Stimulated activated naive CD8-positive, alpha-beta T cell treated with anti-CD3 and anti-CD28 coated beads, Interleukin-15, Interleukin-2, amounts not matched to agents 100 ng/mL and 50 ng/mL, for 24 hours (primary cell): Measurements from ENCODE around the gene ADAMTS17.

Experiments
- H3K27ac Mint-ChIP-seq: one replicate; pipeline ENCODE4 v1.8.0; 2021; ENCODE audit warnings: mild to moderate bottlenecking, mixed read lengths
- H3K27me3 Mint-ChIP-seq: one replicate; pipeline ENCODE4 v1.8.0; 2021; ENCODE audit warnings: mixed read lengths
- H3K36me3 Mint-ChIP-seq: one replicate; pipeline ENCODE4 v1.8.0; 2021; ENCODE audit warnings: low read depth, mixed read lengths
- H3K4me1 Mint-ChIP-seq: one replicate; pipeline ENCODE4 v1.8.0; 2021; ENCODE audit warnings: low read depth, mixed read lengths
- H3K4me3 Mint-ChIP-seq: one replicate; pipeline ENCODE4 v1.8.0; 2021; ENCODE audit warnings: mild to moderate bottlenecking, mixed read lengths
- H3K9me3 Mint-ChIP-seq: one replicate; pipeline ENCODE4 v1.8.0; 2021; ENCODE audit warnings: mixed read lengths

The ADAMTS17 gene

DNA sequence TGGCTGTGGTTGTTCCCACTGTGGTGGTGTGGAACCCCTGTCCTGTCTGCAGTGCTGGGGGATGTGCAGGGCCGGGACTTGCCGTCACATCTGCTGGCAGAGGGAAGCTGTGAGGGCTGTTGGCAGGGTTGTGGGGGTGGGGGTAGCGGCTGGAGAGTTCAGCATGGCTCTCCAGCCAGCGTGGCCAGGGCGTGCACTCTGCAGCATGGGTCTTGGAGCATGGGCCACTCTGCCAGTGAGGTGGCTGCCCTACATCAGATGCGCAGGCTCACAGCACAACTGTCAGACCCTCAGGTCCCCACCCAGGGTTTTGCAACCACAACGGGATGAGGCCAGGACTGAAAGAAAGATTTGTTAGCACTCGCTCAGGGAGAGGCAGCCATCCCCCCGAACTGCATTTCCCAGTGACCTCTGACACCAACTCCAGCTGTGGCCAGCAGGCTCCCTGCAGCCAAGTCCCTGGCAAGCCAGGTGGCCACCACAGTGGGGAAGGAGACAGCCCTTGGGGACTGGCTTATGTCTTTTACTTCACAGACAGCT, 370.8 kb downstream of the ADAMTS17 start:
- H3K27me3 Mint-ChIP-seq, result no peaks in the 10 kb centered on the region
- H3K27ac Mint-ChIP-seq, result no peak overlapping the region
- H3K9me3 Mint-ChIP-seq, result no peaks in the 10 kb centered on the region
- no peaks in the 10 kb centered on the region for H3K4me1 Mint-ChIP-seq
- H3K36me3 Mint-ChIP-seq, result no peaks in the 10 kb centered on the region
- no peak overlapping the region for H3K4me3 Mint-ChIP-seq

DNA sequence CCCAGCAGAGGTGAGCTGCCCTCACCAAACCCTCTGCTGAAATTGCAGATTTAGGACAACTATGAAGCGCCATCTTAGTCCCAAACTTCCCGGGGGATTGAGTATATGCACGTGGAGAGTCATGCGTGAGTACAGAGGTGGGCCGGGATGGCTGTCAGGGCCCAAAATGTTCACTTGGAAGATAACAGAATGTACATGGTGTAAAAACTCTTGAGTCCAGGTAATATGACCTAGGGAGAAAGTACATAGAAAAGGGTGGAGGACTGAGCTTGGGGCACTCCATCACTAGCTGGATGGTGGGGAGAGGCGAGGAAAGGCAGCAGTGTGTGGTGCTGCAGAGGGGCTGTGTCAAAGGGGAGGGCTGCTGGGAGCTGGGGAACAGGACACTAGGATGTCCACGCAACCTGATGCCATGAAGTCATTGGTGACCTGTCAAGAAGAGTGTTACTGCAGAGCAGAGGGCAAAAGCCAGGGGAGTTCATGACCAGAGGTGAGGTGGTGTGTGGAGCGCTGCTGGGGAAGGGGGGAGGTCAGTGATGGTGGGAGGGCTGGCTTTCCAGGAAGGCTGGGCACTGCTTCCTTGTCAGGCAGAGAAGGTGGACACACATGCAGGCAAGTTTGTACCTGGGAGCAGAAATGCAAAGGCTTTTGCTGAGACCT, 372.4 kb downstream of the ADAMTS17 start:
- no peak overlapping the region for H3K4me3 Mint-ChIP-seq
- H3K4me1 Mint-ChIP-seq, result no peaks in the 10 kb centered on the region
- no peaks in the 10 kb centered on the region for H3K36me3 Mint-ChIP-seq
- H3K27me3 Mint-ChIP-seq, result no peaks in the 10 kb centered on the region
- H3K9me3 Mint-ChIP-seq, result no peaks in the 10 kb centered on the region
- H3K27ac Mint-ChIP-seq, result no peak overlapping the region

DNA sequence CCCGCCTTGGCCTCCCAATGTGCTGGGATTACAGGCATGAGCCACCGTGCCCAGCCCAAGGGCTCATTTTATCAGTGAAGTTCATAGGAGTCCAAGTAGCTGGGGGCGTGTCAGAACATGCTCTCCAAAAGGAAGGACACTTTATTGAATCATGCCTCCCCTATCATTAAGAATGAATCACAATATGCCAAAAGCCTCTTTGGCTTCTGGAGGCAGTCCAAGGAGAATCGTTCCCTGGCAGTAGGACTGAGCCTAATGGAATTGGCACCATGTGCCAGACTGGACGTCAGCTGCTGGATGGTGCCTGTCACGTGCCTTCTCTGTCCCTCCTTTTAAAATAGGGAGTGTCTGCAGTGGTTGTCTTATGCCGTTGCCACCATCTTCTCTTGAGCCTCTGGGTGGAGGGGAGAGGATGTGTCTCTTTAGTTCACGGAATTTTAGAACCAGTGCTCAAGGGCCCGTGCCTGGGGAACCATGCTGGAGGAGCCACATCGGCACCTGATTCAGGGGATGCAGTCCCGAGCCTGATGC, 373.9 kb downstream of the ADAMTS17 start:
- H3K4me1 Mint-ChIP-seq, result no peaks in the 10 kb centered on the region
- H3K9me3 Mint-ChIP-seq, result no peaks in the 10 kb centered on the region
- no peak overlapping the region for H3K27ac Mint-ChIP-seq
- no peaks in the 10 kb centered on the region for H3K36me3 Mint-ChIP-seq
- no peaks in the 10 kb centered on the region for H3K27me3 Mint-ChIP-seq
- no peak overlapping the region for H3K4me3 Mint-ChIP-seq

DNA sequence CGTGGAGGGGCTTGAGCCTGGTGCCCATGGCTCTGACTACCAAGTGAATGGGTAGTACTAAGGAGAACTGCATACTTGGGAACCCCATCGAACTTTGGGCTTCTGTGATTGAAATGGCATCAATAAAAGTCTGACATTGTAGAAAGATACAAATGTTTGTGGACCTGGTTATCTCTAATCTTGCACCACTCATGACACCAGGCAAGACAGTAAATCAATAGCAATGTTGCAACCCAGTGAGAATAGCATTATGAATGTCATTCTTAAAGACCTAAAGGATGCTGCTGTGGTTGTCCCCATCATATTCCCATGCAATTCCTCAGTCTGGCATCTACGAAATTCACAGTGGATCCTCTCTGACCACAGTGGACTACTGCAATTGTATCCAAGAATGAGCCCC, 375.0 kb downstream of the ADAMTS17 start:
- H3K36me3 Mint-ChIP-seq, result no peaks in the 10 kb centered on the region
- H3K4me1 Mint-ChIP-seq, result no peaks in the 10 kb centered on the region
- no peak overlapping the region for H3K27ac Mint-ChIP-seq
- H3K9me3 Mint-ChIP-seq, result no peaks in the 10 kb centered on the region
- H3K4me3 Mint-ChIP-seq, result no peak overlapping the region
- no peaks in the 10 kb centered on the region for H3K27me3 Mint-ChIP-seq

DNA sequence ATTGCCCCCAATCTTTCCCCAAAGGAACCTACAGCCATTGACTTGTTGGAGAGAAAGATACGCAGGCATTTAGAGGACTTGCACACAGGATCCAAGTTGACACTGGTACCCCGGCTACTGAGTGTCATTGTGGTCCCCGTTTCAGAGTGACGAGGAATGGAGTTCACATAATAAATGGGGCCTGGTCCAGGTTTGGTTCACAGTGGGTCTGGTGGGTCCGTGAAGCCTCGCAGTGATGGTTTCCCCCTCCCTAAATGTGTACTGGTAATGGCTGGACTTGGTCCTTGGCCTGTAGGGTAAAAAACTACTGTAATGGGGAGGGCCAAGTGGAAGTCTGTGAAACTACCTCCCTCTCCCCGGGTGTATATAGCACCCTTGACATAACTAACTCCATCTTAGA, 376.4 kb downstream of the ADAMTS17 start:
- Mint-ChIP-seq H3K4me3 (no peak overlapping the region), H3K9me3 (no peaks in the 10 kb centered on the region), H3K27me3 (no peaks in the 10 kb centered on the region), H3K36me3 (no peaks in the 10 kb centered on the region), H3K27ac (no peak overlapping the region), H3K4me1 (no peaks in the 10 kb centered on the region)

DNA sequence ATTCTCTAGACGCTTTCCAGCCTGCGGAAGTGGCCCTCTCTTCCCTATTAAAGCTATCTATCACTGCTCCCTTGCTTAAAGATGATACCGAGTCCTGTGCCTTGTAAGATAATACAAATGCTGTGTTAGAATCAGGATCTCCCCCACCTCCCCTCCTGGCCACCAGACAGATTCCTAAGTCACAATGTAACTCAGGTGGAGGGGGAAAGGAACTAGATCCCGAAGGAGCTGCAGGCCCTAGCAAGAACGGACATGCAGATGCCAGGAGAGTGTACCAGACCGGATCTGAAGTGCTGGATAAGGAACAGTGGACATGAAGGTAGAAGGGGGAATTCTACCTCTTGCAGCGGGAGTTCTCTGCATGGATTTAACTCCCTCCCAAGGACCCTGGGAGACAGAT, 377.8 kb downstream of the ADAMTS17 start:
- no peaks in the 10 kb centered on the region for H3K27me3 Mint-ChIP-seq
- H3K4me1 Mint-ChIP-seq, result no peaks in the 10 kb centered on the region
- H3K27ac Mint-ChIP-seq, result no peak overlapping the region
- H3K9me3 Mint-ChIP-seq, result no peaks in the 10 kb centered on the region
- H3K36me3 Mint-ChIP-seq, result no peaks in the 10 kb centered on the region
- no peak overlapping the region for H3K4me3 Mint-ChIP-seq

DNA sequence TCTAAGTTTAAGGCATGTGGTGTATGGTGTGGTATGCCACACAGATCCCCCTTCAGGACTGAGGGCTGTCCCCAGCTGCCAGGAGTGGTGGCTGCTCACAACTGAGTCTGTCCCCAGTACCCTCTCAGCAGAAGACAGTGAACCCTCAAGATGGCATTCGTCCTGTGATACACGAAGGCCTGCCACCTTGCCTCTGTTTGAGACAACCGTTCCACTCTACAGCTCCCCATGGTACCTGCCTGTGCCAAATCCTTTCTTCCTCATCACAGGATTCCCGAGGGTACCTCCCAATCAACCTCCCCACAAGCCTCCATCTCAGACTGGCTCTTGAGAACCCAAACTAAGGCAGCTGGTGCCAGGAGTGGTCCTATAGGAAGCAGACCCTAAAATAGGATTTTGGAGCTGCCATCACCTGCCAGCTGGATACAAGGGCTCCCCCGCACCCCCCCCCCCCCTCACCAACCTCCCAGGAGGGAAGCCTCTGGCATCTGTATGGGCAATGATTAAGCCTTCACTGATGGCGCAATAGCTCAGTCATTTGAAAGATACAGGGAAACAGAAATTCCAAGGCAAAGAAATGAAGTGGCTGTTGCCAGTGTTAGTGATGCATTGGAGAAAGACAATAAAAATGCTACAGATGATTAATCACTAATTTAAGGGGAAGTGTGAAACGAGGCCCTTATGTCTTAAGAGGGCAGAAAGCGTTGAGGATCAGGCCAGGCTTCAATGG, 378.5 kb downstream of the ADAMTS17 start:
- Mint-ChIP-seq H3K4me1 (peaks cover 3% of the 10 kb centered on the region), H3K4me3 (no peak overlapping the region), H3K36me3 (no peaks in the 10 kb centered on the region), H3K9me3 (no peaks in the 10 kb centered on the region), H3K27ac (no peak overlapping the region), H3K27me3 (peaks cover 2% of the 10 kb centered on the region)

DNA sequence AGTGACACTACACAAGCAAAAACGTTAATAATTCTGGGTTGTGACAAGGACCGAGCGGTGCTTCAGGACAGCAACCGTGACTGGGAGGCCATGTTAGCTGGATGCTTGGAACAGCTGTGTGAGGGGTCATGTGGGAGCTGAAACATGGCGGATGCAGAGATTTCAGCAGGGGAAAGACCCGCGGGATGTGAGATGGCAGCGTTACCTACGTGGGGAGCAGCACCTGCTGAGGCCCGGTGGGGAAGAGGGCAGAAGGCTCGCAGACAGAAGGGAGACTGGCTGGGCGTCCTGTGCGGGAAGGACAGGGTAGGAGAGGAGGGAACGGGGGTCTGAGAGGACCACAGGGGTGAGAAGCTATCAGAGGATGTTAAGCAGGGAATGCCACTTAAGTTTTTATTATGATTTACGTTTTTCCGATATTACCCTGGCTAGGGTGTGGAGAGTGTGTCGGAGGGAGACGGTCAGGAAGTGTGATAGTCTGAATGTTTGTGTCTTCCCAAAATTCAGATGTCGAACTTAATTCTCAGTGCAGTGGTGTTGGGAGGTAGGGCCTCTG, 379.7 kb downstream of the ADAMTS17 start:
- Mint-ChIP-seq H3K9me3 (no peaks in the 10 kb centered on the region), H3K4me1 (peaks cover 5% of the 10 kb centered on the region), H3K4me3 (no peak overlapping the region), H3K27ac (no peak overlapping the region), H3K27me3 (peaks cover 5% of the 10 kb centered on the region), H3K36me3 (no peaks in the 10 kb centered on the region)

DNA sequence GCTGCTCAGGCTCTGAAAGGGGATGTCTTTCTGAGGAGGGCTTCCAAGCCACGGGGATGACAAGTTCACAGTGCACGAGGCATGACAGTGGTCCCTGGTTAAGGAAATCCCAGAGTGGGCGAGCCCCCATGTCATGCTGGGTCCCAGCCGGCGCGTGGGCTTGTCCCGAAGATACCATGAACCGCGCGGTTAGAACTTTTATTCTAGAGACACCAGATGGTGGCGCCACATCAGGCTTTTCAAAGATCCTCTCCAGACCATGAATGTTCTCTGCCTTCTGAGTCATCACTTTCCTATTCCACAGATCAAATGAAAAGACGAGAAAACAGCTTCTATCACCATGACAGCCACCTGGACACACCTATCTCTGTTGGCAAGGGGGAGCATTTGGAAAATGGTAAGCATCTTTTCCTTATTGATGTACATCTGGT, 380.7 kb downstream of the ADAMTS17 start:
- Mint-ChIP-seq H3K27ac (no peak overlapping the region), H3K27me3 (peaks cover 5% of the 10 kb centered on the region), H3K4me1 (peaks cover 5% of the 10 kb centered on the region), H3K4me3 (no peak overlapping the region), H3K9me3 (no peaks in the 10 kb centered on the region), H3K36me3 (no peaks in the 10 kb centered on the region)

DNA sequence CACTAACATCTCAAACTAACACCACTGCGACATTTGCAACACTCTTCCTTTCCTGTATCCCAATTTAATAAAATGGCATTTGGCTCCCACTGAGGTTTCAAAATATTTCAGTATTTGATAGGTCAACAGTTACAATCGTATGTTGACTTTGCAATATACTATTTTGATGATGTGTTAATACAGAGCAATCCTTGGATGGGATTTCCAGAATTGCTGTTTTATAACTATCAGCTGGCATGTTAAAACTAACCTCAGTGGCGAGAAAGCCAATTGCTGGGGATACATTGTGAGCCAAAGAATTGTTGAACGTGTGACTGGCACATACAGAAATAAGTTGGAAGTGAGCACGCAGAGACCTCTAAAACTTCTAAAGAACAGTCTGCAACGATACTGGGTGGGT, 382.4 kb downstream of the ADAMTS17 start:
- Mint-ChIP-seq H3K4me1 (peaks cover 5% of the 10 kb centered on the region), H3K9me3 (no peaks in the 10 kb centered on the region), H3K27ac (no peak overlapping the region), H3K36me3 (no peaks in the 10 kb centered on the region), H3K27me3 (peaks cover 5% of the 10 kb centered on the region), H3K4me3 (no peak overlapping the region)

DNA sequence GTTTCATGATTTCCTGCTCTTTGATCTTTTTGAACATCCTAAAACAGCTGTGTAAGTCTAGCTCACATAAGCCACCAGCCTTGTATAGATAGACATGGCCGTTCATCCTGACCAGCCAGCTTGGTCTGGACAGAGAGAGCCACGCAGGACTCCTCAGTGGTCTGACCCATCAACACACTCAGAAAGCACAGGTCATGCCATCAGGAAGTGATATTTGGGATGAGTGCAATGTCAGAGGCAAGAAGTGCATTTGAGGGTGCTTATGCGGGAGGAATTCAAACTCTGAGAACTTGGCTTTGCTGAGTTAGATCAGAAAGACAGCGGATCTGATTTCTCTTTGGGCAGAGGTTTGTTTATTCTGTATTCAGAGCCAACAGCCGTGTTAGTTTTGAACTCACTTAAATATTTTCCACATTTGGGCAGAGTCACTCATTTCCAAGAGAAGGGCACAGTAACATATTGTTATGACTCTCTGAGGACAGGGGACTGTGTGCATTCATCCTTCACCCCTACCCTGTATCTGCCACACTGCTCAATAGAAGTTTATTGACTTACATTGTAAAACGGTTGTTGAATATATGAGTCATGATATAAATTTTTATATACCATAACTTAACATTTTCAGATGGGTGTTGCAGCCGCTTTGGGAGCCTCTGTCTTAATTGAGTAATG, 383.2 kb downstream of the ADAMTS17 start:
- Mint-ChIP-seq H3K27me3 (peaks cover 5% of the 10 kb centered on the region), H3K9me3 (no peaks in the 10 kb centered on the region), H3K4me1 (peaks cover 5% of the 10 kb centered on the region), H3K27ac (no peak overlapping the region), H3K4me3 (no peak overlapping the region), H3K36me3 (no peaks in the 10 kb centered on the region)

DNA sequence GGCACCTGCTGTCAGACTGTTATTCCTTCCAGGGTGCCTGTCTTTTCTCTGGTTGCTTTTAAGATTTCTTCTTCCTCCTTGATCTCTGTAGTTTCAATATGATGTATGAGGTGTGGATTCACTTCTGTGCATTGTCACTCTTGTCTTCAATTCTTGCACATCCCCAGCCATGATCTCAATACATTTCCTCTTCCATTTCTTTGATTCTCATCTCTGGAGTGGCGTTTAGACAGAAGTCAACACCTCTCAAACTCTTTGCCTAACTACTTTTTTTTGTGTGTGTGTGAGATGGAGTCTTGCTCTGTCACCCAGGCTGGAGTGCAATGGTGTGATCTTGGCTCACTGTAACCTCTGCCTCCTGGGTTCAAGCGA, 384.1 kb downstream of the ADAMTS17 start:
- no peaks in the 10 kb centered on the region for H3K36me3 Mint-ChIP-seq

DNA sequence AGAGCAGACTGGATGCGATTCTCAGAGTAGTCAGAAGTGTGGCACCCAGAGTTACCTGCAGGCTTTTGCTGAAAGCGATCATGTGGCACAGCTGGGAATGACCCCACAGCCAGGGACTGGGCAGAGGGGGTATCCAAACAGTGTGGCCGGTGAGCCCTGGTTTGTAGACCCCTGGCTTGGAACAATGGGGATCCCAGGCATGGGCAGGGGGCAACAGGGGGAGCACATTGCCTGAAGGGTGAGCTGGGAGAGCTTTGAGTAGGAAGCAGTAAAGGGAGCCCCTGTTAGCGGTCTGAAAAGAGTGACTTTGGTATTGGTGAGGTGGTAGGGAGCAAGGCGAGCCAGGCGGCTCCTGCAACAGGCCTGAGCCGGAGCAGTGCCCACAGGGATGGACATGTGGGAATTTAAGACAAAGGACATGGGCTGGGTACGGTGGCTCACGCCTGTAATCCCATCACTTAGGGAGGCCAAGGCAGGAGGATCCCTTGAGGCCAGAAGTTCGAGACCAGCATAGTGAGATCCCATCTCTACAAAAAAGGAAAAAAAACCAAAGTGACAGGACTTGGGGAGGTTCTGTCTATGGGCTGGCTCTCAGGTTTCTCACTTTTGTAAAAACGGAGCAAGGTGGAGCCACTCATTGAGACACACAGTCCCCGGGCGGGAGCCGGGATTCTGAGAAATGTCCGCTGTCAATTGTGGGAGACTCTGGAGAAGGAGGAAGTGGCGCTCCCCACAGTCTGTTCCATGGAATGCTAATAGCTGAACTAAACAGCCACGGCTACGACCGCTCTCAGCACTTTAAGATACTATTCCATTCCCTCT, 384.7 kb downstream of the ADAMTS17 start:
- Mint-ChIP-seq H3K27ac (no peak overlapping the region), H3K9me3 (no peaks in the 10 kb centered on the region), H3K4me3 (no peak overlapping the region), H3K36me3 (no peaks in the 10 kb centered on the region), H3K27me3 (peaks cover 5% of the 10 kb centered on the region), H3K4me1 (peaks cover 5% of the 10 kb centered on the region)

More for the DNA sequence above, 384.1 kb downstream of the ADAMTS17 start:
- no peak overlapping the region for H3K27ac Mint-ChIP-seq
- H3K4me3 Mint-ChIP-seq, result no peak overlapping the region
- peaks cover 5% of the 10 kb centered on the region for H3K4me1 Mint-ChIP-seq
- H3K27me3 Mint-ChIP-seq, result peaks cover 5% of the 10 kb centered on the region
- H3K9me3 Mint-ChIP-seq, result no peaks in the 10 kb centered on the region

DNA sequence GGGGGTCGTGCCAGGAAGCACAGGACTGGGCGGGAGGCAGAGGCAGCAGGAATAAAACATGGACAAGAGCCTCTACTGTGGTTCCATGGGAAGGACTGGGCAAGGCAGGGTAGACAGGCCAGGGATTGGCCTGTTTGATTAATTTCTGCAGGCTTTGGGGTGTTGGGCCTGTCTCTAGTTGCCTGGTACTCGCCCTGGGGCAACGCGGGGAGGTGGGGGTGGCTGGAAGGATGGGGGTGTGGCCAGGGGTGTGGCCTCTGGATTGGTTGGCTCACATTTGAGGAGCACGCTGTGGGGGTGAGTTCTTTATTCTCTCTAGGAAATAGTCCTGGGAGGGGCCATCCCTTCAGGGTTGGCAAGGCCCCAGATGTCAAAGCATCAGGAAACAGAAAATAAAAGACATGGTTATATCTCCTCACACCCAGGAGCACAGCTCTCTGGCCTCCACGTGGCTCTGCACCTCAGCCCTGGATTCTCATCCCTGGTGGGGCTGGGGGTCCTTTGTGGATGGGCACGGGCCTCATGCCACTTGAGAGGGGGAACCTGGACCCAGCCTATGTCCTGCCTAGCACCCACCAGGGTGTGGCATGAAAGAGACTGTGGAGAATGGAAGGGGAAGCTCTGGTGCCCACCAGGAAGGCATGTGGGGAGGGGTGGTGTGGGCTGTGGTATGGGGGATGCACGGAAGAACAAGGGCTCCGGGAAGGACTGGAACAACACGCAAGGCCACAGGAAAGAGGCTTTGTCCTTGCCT, 385.6 kb downstream of the ADAMTS17 start:
- H3K4me1 Mint-ChIP-seq, result peaks cover 5% of the 10 kb centered on the region
- H3K27ac Mint-ChIP-seq, result no peak overlapping the region
- H3K4me3 Mint-ChIP-seq, result no peak overlapping the region
- peaks cover 5% of the 10 kb centered on the region for H3K27me3 Mint-ChIP-seq
- H3K36me3 Mint-ChIP-seq, result no peaks in the 10 kb centered on the region
- H3K9me3 Mint-ChIP-seq, result no peaks in the 10 kb centered on the region
